ENCODE measurements around the gene PHACTR1. TPM values are rescaled to one million over a fixed set of nuclear protein-coding genes. Genes with fewer than 3 reads are reported as not detected.

PHACTR1 gene
- total RNA-seq, 1 donor, result 0.43 TPM

DNA sequence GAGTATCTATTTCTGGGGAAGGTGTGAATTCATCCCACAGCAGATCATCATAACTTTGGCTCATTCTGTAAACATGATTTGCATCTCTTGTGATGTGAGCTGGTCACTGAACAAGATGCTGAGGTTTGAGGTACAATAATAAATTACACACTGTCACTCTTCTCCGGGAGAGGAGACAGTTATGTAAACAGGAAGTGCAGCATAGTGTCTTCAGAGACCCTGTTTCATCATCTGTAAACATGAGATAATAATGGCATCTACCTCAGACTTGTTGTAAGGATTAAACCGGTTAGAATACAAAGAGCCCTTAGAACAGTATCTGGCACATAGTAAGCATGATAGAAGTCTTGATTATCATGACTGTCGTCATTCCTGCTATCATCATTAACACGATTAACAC lies 486.6 kb downstream of the PHACTR1 start:
- no peak overlapping the region for H3K4me3 ChIP-seq (ENCODE audit: low read depth, low read length)
- TF ChIP-seq, protein P1, sequence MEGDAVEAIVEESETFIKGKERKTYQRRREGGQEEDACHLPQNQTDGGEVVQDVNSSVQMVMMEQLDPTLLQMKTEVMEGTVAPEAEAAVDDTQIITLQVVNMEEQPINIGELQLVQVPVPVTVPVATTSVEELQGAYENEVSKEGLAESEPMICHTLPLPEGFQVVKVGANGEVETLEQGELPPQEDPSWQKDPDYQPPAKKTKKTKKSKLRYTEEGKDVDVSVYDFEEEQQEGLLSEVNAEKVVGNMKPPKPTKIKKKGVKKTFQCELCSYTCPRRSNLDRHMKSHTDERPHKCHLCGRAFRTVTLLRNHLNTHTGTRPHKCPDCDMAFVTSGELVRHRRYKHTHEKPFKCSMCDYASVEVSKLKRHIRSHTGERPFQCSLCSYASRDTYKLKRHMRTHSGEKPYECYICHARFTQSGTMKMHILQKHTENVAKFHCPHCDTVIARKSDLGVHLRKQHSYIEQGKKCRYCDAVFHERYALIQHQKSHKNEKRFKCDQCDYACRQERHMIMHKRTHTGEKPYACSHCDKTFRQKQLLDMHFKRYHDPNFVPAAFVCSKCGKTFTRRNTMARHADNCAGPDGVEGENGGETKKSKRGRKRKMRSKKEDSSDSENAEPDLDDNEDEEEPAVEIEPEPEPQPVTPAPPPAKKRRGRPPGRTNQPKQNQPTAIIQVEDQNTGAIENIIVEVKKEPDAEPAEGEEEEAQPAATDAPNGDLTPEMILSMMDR (IDR thresholded peaks at IDR 0.05; ENCODE audit: insufficient read depth, low read depth, low read length), result no peak
- peak; percentile 4 for DNase-seq (ENCODE audit: low read depth)

DNA sequence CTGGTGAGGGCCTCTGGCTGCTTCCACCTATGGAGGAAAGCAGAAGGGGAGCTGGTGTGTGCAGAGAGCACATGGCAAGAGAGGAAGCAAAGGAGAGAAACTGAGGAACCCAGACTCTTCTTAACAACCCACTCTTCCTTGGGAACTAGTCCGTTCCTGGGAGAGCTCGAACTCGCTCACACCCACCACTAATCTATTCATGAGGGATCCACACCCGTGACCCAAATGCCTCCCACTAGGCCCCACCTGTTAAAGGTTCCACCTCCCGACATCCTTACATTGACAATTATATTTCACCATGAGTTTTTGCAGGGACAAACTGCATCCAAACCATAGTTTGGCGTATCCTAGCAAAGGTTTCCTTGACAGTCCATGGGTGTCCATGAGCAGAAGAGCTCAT lies 488.5 kb downstream of the PHACTR1 start:
- H3K4me3 ChIP-seq (ENCODE audit: low read depth, low read length), result no peak overlapping the region
- no peak for DNase-seq (ENCODE audit: low read depth)
- TF ChIP-seq, protein P1 (IDR thresholded peaks at IDR 0.05; ENCODE audit: insufficient read depth, low read depth, low read length), result no peak

DNA sequence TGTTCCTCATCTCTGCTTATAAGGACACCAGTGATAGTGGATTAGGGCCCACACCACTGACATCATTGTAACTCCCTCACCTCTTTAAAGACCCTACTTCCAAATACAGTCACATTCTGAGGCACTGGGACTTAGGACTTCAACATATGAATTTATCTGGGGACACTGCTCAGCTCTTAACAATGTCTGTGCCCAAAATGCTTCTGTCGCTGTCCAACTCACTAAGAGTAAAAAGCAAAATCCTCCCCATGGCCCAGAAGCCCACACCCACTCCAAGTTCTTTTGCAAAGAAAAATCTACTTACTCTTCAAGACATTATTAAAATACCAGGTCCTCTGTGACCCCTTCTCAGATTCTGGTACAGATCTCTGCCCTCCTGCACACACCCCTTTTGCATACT lies 495.5 kb downstream of the PHACTR1 start:
- TF ChIP-seq, protein P1 (IDR thresholded peaks at IDR 0.05; ENCODE audit: insufficient read depth, low read depth, low read length), result no peak
- no peak for DNase-seq (ENCODE audit: low read depth)
- H3K4me3 ChIP-seq (ENCODE audit: low read depth, low read length), result no peak overlapping the region

DNA sequence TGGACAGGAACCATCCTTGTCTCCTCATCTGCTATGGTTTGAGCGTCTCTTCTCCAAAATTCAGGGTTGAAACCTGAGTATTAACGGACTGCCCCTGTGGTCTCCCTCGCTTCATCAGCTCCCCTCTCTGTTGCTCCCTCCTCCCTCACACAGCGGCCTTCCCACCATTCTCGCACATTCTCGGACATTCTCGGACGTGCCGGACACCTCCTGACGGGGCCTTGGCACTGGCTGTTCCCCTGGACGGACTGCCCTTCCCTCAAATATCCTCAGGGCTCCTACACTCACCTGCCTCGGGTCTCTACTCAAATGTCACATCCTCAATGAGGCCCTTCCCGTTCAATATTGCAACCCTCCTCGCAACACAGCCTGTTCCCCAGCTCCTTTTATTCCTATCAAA lies 496.0 kb downstream of the PHACTR1 start:
- TF ChIP-seq, protein P1 (IDR thresholded peaks at IDR 0.05; ENCODE audit: insufficient read depth, low read depth, low read length), result no peak
- DNase-seq (ENCODE audit: low read depth), result no peak
- no peak overlapping the region for H3K4me3 ChIP-seq (ENCODE audit: low read depth, low read length)

DNA sequence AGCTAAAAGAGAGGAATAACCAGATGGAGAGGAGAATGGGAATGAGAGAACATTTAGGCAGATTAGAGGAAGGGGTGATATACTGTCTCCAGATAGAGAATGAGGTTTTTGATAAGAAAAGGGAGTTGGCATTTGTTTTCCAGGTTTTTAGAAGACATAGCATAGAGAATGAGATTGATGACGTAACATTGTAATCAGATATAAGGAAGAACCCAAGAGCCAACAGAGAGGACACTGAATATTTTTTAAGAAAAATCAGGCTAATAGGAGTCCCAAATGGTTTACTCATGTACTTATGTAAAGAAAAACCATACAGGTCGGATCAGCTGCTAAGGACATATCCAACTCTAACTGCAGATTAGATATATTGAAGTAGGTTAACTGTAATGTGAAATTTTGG lies 498.8 kb downstream of the PHACTR1 start:
- TF ChIP-seq, protein P1 (IDR thresholded peaks at IDR 0.05; ENCODE audit: insufficient read depth, low read depth, low read length), result no peak
- H3K4me3 ChIP-seq (ENCODE audit: low read depth, low read length), result no peak overlapping the region
- no peak for DNase-seq (ENCODE audit: low read depth)

DNA sequence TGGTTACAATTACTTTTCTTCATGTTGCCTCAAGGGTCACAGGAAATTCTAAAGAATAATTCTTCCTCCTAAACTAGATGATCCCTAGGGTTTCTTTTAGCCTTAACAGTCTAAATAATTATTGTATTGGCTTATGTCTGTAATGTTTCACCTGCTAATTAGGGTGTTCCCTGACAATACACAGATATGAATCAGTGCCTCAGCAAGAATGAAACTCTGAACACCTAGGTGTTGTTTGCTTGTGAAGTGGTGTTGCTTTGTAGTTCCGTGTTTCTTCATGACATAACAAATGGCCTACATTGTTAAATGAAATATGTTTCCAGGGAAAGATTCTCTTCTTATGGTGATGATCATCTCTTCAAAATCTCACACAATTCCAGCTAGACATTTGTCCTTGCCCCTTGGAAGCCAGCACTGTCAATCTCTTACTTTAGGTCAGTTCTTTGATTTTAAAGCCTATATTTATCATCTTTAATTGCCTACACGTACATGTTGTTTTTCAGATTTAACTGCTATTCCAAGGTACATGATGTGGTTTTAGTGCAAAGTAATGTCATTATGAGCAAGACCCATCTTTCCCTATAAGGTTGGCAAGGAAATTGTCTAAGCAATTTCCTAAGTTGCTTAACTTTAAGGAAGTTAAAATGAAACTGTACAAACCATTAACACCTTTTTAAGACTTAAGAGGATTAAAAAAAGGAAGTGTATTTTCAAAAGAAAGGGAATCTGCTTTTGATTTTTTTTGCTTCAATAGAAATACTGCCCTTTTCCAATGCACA lies 499.9 kb downstream of the PHACTR1 start:
- H3K4me3 ChIP-seq (ENCODE audit: low read depth, low read length), result no peak overlapping the region
- TF ChIP-seq, protein P1 (IDR thresholded peaks at IDR 0.05; ENCODE audit: insufficient read depth, low read depth, low read length), result no peak
- DNase-seq (ENCODE audit: low read depth), result no peak
